Inflammatory macrophage (primary cell): ENCODE data around the gene ASIC2.

Source experiments
- DNase-seq, 2 donors: peaks; one replicate each; pipeline ENCODE4 v3.0.0-alpha.2; 2020 to 2022
- total RNA-seq, 18 experiments: gene quantifications; one replicate each; lab custom pipeline; 2026; ENCODE audit warnings: mixed read lengths in 6 of 18, inconsistent platforms in 2 of 18; lab: John Stamatoyannopoulos, UW

ASIC2 gene
- total RNA-seq: 0 to 0.10 (median 0) reads per million in 18 experiments

DNA sequence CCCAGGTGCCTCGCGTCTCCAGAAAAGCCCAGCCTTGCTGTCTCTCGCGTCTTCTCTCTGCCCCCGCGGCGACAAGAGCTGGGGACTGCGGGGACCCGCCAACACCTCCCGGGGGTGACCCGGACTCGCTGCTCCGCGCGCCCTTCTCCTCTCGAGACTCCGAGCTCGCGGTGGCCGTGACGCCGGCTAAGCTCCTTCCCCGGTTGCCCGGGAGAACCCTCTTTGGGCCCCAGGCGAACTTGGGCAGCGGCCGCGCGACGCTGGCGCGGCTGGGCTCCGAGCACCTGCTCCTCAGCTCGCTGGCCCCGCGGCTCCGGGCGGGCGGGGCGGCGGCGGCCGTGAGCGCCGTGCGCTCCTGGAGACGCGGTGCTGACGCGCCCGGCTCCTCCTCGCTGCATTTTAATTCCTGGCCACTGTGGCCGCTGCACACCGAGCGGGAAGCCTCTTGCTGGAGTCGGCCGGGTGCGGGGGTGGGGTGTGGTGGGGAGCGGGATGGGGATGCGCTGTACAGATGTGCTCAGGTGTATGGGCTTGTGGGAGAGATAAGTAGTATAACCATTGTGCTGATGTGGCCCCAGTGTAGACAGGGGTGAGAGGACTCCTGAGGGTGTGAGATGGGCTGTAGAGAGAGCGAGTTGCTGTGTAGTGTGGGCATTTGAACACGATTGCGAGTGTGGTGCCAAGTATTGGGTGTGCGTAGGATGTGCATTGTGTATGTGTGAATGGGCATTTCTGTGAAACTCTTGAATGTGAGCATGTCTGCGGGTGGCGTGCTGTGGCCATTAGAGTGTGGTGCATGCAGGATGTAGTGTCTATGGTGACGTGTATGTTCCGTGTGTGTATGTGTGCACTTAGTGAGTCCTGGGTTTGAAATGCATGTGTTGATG is at the start of gene ASIC2:
ASIC2 (minus strand) TSS at position 315 of the 887 bp plus-strand sequence.
- no peak for DNase-seq

DNA sequence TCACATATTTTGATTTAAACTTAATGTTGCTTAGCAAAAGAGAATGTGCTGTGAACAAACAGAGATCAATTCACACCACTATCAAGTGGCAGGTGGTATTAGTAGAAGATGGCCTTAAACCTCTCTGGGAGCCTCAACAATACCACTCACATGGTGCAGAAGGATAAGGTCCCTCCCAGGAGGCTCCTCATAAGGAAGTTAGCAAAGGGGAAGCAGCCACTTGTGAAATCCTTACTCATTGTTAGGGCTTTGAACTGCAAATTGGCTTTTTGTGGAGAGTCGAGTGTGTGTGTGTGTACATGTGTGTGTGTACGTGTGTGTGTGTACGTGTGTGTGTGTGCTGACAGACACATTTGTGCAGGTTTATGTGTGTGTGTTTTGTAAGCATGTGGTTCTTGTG is 48.9 kb upstream of the ASIC2 start:
- DNase-seq: peak; percentile 55 to 65

DNA sequence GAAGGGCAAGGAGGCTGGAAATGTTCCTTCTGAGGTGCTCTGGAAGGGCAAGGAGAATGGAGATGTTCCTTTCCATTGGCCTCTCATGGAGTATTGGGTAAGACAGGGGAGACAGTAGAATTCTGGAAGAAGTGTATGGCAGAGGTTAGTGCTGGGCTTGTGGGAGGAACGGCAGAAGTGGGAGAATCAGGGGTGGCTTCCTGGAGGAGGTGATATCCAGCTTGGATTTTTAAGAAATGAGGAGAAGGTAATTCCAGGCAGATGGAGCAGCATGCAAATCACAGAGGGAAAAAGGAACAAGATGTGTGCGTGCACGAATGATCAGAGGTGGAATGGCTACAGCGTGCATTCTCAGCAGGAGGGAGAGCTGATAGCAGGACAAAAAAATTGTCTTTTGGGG is 45.1 kb upstream of the ASIC2 start:
- no peak for DNase-seq

DNA sequence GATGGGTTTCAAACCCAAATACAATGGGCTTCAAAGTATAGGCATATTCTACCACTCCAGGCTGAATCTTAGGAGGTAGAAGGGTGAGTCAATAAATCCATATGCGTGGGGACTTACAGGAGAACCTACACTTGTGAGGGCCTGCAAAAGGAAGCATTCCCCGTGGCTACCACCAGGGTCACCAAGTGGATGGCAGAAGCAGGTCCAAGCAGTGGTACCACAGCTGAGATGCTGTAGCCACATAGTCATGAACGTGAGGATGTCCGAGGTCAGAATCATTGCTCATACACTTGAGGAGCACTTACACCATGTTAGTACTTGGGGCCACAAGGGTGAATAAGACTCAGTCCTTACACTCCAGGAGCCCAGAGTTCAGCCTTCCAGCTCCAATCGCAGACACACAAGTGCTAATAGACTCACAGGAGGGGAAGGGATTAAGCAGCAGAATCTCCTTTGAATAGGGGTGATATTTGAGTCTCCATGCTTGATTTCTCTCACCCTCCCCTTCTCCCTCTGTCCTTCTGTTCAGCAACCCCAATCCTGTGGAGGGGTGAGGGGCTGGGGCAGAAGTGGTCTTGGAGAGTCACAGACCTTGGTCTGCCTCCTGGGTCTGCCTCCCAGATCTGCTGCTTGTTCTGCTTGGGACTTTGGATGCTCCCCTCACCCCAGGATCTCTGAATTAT is 42.5 kb upstream of the ASIC2 start:
- DNase-seq: no peak

DNA sequence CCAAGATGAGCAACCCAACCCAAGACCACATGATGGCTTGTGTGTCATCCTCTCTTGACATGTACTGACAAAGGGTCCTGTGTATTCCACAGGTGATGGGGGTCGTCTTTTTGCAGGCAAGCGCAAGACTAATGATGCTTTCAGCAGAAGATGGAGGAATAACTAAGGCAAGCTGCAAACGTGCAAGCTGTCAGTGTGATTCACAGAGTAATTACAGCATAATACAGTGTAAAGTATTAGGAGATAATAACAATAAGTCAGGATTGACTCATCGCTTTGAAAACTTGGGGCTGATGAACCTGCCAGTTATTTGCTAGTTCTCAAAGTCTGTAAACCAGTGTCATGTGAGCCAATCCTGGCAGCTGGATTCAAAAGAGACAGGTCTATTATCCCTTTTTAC is 41.6 kb upstream of the ASIC2 start:
- DNase-seq: no peak

DNA sequence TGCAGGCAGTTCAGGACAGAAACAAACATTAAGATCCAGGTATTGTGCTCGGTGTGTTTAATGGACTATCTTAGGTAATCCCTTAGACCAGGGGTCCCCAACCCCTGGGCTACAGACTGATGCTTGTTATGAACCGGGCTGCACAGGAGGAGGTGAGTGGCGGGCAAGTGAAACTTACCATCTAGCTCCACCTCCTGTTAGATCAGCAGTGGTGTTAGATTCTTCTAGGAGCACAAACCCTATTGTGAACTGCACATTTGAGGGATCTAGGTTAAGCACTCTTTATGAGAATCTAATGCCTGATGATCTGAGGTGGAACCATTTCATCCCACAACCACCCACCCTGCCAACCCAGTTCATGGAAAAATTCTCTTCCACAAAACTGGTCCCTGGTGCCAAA is 37.8 kb upstream of the ASIC2 start:
- DNase-seq: no peak

DNA sequence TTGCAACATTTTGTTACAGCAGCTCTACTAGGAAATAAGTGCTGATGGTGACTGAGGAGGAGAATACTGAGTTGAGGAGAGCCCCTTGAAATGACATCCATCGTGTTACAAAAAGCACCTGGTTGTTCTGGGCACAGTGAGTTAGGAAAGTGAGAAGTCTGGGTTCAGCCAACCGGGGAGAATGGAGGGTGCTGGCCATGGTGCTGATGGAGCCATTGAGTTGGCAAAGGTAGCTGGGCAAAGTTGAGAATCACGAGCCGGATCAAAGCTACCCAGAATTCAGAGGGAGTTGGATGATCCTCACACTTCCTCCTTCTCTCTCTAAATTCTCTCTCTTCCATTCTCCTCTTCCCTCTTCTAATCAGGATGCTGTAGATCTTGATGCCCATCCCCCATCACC is 35.0 kb upstream of the ASIC2 start:
- no peak for DNase-seq

DNA sequence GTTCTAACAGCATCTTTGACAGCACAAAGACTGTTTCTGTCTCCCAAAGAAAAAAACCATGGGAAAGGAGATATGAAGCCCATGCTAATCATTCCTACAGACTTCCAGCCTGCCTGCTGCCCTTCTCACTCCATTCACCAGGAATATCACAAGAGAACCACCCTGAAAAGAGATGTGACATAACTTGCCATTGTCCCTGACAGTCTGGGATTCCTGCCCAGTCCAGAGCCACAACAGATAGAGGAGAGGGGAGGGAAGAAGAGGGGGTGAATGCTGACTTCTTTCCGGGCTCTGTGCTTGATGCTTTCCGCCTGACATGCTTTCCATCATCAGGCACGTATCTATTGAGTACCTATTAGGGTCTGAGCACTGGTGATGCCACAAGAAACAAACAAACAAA is 31.6 kb upstream of the ASIC2 start:
- DNase-seq: no peak

DNA sequence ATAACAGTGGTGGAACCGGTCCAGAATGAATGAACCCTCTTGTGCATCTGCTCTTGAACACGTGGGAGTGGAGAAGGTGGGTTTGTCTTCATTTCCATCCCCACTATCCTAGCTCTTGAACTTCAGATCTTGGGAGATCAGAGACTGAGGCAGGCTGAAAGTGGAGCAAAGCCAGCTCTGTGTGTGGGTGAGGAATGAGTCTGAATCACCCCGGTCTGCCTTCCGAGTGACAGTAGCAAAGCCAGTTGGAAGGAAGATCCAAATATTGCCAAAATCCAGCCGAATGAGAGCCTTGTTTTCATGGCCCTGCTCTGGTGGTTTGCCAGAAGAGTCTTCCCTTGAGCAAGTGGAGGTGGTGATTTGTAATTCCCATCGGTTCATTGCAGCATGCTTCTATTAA is 29.0 kb upstream of the ASIC2 start:
- no peak for DNase-seq

DNA sequence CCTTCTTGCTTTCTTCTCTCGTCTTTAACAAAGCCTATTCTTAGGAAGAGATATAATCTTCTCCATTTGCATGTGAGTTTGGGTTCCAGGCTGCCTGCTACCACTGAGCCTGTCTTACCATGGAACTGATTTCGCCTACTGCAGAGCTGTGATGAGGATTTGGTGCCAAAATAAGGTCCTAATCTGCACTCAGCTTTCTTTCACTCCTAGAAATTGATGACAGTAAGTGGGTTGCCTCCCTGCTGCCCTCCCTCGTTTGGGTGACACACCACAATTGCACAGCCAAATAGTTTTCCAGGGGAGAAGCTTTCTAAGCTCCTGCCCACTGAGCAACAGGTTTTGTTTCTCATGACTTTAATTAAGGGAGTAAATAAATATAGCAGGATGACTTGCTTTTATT is 25.1 kb upstream of the ASIC2 start:
- DNase-seq: no peak

DNA sequence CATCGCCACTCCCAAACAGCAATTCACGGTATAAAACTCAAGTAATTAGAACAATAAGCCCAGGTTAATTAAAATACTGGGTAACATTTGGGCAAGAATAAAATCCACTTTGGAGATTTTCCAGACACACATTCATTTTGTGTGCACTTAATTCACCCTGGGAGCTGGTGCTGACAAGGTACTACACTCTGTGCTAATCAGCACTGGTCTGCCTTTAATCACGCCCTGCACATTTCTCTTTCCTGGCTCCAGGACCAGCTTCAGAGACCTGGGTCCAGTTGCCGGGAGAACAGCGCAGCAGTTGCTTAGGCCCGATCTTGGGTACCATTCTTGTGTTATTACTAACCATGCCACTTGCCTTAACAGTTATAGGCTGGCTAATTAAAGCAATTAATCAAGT is 23.7 kb upstream of the ASIC2 start:
- no peak for DNase-seq

DNA sequence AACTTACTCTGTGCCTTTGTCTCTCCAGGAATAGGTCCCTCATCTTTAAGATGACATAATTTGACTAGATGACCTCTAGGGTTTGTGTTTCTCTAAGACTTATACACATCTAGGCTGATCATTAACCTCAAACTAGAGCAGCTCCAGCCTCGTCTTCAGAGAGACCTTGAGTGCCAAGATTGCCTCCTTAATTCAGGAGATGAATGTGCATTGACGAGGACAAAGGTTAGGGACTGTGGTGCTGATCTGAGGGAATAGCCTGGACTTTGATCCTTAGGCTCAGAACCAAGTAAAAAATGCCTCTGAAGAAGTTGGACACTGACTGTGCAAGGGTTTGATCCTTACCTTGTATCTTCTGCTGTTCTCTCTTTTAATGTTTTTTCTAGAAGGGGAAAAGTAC is 17.2 kb upstream of the ASIC2 start:
- DNase-seq: no peak

DNA sequence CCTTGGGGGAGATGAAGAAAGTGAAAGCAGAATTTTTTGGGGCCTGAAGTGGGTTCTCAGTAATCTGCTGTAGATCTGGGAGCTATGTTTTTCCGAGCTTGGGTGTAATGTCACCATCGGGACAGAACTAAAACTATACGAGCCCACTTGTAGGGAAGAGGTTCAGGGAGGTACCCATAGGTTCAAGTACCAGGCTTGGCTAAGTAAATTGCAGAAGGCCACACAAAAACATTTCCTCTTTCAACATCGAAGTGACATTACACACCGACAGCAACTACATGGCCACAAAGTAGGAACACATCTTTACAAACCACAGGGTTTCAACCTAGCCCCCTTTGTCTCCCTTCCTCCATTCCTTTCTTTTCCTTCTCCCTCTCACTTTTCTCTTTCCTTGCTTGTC is 10.2 kb upstream of the ASIC2 start:
- DNase-seq: no peak

DNA sequence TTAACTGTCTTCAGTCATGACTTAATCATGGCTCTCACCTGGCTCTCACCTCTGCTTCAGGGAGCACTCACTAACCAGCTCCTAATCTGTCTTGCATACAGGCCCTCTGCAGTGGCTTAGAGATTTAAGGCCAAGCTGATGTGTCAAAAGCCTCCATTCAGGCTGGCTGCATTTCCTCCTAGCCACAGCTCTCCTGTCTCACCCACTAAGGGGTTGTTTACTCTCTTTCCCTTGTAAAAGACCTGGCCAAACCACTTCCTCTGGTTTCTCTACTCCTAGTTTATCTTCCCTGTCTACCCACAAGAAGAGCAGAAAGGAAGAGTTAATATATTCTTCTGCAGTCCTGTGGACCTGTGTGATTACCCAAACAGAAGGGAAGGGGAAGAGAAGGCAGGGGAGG is 9.3 kb upstream of the ASIC2 start:
- no peak for DNase-seq

DNA sequence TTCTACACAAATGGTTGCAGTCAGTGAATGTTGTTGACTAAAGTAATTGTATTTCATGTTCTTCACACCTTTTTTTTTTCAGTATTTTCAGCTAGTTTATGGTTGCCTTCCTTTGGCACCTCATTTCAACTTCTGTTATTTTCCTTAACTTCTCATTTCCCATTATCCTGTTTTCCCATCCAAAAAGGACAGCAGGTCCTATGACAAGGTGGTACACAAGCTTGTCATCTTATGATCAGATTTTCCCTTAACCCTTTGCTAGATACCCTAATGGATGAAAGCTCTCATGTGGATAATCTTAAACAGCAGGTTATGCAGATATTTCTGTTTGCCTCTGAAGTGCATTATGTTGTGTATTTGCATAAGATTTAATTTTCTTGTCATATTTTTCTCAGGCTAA is 7.1 kb upstream of the ASIC2 start:
- no peak for DNase-seq

DNA sequence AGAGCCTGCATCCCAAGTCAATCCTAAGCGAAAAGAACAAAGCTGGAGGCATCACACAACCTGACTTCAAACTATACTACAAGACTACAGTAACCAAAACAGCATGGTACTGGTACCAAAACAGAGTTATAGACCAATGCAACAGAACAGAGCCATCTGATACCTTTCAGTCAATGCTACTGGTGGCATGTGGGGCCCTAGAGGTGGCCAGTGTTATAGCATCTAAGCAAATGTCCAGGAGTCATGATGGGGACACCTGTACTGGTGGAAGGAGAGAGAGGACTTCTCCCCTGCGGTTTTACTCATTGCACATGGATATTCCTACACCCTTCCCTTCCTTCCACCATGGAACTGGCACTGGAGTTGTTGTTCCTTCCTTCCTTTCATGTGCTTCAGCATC is 6.0 kb upstream of the ASIC2 start:
- no peak for DNase-seq

DNA sequence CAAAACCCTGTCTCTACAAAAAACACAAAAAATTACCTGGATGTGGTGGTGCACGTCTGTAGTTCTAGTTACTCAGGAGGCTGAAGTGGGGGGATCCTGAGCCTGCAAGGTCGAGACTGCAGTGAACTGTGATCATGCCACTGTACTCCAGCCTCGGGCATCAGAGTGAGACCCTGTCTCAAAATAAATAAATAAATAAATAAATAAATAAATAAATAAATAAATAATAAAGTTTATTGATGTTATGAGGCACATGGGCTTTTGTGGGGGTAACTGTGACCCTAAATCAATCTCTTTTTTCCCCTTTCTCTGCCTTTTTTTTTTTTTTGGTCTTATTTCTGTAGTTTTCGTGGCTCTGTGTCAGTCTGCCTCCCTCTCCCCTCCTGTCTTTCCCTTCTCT is 4.5 kb upstream of the ASIC2 start:
- DNase-seq: no peak

DNA sequence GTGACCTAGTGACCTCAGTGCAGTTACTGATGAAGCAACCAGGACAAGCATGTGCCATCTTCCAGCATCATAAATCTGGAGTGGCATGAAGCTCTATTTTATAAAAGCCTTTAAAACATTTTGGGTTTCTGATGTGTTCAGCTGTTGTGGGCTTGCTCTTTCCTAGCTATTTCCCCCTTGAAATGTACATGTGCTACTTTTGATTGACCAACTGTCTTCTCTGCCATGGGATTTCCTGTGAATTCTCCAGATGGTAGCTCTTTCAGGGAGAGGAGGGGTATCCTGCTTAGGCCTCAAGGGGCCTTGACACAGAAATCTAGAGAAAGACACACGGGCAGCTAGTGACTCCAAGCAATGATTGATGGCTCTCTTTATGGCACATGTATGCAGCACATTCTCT is 1.9 kb upstream of the ASIC2 start:
- DNase-seq: no peak

DNA sequence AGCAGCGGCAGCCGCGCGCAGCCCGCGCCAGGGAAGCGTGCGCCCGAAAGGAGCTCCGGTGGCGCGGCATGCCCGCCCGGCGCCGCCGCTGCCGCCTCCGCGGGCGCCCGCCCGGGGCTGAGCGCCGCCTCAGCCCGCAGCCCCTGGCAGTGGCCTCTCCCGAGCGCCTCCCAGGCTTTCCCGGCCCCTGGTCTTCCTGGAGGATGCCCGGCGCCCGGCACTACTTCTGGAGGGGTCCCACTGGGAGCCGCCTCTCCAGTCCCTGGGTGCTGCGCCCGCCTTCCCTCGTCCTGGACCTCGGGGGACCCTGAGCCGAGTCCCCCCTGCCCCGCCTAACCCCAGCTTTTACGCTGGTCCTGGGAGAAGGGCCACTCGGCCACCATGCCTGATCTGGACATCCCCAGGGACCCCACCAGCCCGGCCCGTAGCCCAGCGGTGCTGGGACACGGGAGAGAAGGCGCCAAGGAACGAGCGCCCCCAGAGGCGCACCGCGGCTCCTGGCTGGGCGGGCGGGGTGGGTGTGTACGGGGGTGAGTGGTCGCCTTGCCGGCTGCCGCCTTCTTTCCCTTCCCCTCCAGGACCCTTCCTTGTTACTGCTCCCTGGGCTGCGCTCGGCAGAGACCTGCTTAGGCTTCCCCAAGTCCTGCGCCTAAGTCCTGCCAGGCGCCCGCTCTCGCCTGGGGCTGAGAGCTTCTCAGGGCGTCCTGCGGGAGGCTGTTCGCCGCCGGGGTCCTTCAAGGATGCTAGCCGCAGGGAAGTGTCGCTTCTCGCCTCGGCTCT is 704 bp downstream of the ASIC2 start:
- no peak for DNase-seq

DNA sequence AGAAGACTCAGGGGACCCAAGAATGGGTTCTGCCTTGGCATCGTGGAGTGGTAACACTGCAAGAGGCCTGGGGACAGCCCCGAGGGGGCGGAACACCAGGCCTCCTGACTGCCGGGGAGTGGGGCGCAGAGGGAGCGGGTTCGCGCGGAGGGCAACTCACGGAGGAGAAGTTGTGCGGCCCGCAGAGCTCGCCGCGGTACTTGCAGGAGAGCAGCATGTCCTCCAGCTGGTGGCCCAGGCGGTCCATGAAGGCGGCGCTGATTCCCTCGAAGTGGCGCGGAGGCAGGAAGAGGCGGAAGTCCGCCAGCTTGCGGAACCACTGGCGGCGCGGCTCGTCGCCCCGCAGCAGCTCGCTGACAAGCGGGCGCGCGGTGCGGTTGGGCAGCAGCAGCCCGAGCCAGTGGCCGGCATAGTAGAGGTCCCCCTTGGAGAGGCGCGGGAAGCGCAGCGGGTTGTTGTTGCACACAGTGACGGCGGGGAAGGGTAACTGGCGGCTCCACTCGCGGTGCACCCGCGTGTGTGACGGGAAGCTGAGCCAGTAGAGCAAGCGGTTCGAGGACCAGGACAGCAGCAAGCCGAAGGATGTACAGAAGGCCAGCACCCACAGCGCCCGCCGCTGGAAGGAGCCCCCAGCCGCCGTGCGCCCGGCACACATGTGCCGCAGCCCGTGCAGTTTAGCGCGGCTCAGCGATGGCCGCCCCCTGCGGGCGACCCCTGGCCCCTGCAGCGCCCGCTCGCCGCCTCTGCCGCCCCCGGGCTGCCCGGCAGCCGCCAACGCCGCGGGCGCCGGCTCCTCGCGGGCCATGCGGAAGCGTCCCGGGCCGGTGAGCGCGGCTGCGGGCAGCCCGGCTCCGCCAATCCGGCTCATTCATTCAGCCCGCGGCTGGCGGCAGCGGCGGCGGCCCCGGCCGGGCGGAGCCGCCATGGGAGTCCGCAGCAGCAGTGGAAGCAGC is 1.6 kb downstream of the ASIC2 start:
- DNase-seq: peak in 1 of 2 donors; percentile 5

DNA sequence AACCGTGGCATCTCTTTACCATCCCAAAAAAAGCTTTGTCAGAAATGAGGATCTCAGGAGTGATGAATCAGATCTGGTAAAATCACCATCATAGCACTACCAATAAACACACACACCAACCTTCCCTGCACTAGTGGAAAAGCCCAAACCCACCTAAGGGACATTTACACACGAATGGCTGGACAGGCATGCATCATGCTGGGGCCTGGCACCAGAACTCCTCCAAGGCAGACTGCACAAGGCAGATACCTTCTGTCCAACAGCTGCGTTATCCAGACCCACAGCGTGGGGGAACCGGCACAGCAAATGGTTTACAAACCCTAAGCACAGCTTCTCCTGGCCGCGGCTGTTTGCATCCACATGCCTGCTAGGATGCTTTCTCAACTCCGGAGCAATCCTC is 2.8 kb downstream of the ASIC2 start:
- DNase-seq: no peak

DNA sequence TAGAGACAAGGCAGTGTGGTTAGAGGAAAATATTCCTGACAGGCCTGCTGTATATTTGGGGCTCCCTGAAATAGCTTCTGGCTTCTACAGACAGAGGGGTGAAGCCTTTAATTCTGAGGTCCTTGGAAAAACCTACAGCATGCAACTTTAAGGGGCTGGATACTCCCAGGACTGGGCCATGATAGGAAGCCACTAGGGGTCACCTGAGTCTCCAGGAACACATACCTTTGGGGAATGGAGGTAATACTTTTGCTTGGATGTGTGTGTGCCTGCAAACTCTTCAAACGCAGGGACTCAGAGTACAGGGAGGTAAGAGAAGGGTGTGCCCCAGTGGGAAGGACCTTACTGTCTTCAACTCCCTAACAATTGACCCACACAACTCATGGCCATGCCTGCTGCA is 4.1 kb downstream of the ASIC2 start:
- no peak for DNase-seq
